Ascending aorta (tissue), 2 donors: Measurements from ENCODE around the gene UQCRC1. TPM values are rescaled to one million over a fixed set of nuclear protein-coding genes. Genes with fewer than 3 reads are reported as not detected.

Experiments used
- DNase-seq, 2 donors: peaks; one replicate each; pipeline ENCODE4 v3.0.0-alpha.2; 2019; ENCODE audit warnings: low spot score in 2 of 2
- H3K27ac ChIP-seq, 2 donors: fragments of 200-600 bp; sonication (generic); one replicate each; pipeline ENCODE4 v1.5.1; 2016 to 2017; ENCODE audit warnings: mild to moderate bottlenecking in 1 of 2
- H3K27me3 ChIP-seq: fragments of 200-600 bp; sonication (generic); one replicate; pipeline ENCODE4 v1.5.1; 2017
- H3K36me3 ChIP-seq, 2 donors: fragments of 200-600 bp; sonication (generic); one replicate each; pipeline ENCODE4 v1.5.1; 2016
- H3K4me1 ChIP-seq, 2 donors: fragments of 200-600 bp; sonication (generic); one replicate each; pipeline ENCODE4 v1.5.1; 2016 to 2017; ENCODE audit warnings: mild to moderate bottlenecking in 1 of 2
- H3K4me3 ChIP-seq, 2 donors: fragments of 200-600 bp; sonication (generic); one replicate each; pipeline ENCODE4 v1.5.1; 2016 to 2017; ENCODE audit warnings: mild to moderate bottlenecking in 1 of 2
- H3K9me3 ChIP-seq, 2 donors: fragments of 200-600 bp; sonication (generic); one replicate each; pipeline ENCODE4 v1.5.1; 2016
- CTCF ChIP-seq, 3 experiments: fragments of 200-600 bp in 2 of 3; fragments of 450-650 bp in 1 of 3; sonication (generic) in 2 of 3; IDR thresholded peaks; one replicate each; pipeline ENCODE4 v1.5.1; 2016 to 2019; ENCODE audit warnings: antibody characterized with exemption in 3 of 3, mild to moderate bottlenecking in 1 of 3, moderate library complexity in 1 of 3
- intact Hi-C: fragments of 100-400 bp; cut with DNase I; formaldehyde crosslinking; loops from one replicate; pipeline ENCODE4 v1.15.1; 2023
- total RNA-seq: library from RNA; depleted of rRNA; stranded (reverse); fragments of >200 nt; gene quantifications from one replicate; pipeline ENCODE4 v1.1.0, GENCODE V29; 2016

UQCRC1 gene
- total RNA-seq, 1 donor from 2014 or later = 193 TPM

DNA sequence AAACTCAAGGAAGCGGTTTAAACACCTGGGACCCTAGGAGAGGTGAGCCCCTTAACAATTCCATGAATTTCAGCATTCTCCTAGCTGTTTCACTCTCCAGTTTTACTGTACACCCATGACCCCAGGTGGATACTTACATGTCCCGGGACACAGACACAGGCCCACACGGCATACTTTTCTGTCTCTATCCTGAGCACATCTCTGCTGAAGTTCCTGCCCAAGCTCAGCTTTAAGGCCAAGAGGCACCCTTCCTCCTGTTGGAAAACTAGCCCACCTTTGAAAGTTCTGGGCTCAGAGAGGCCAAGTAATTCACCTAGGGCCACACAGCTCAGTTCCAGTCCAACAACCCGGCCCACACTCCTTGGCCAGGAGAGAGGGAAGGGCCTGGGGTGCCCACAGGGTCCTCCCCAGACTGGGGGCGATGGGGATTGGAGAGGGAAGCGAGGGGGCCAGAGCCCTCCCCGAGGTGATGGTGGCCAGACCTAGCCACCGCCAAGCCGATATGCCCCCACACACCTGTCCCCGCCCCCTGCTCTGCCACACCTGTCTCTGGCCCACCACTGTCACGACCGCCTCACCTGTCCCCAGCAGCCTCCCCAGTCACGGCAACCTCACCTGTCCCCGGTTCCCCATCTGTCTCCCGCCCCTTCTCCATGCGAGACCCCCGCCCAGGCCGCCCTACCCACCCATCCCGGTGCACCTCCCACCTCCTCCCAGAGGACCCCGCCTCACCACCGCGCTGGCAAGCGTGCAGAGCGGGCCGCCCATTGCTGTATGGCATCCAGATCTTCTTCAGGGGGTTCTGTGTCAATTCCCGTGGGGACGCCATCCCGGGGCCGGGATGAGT, 53.3 kb downstream of the UQCRC1 start:
- DNase-seq = no peak
- H3K27me3 ChIP-seq = no peaks in the 10 kb centered on the region
- no peaks in the 10 kb centered on the region for H3K9me3 ChIP-seq
- intact Hi-C loops = loop anchor here (2.0 to 5.0 kb wide), 6 partner anchors 51 to 131 kb away; partner anchors contain the start of genes NCKIPSD, SHISA5, SLC26A6 and UQCRC1
- no peak for TF ChIP-seq CTCF (IDR thresholded peaks at IDR 0.05)
- no peaks in the 10 kb centered on the region for H3K36me3 ChIP-seq
- peak overlapping the region; percentile 44 to 84 for H3K27ac ChIP-seq
- H3K4me1 ChIP-seq = peaks cover 15 to 33% of the 10 kb centered on the region in 2 donors
- H3K4me3 ChIP-seq = peak overlapping the region; percentile 57 to 83

GRCh38 chr3:48555231-48555948, 54.1 kb downstream of the UQCRC1 start:
- DNase-seq = no peak
- no peak overlapping the region for H3K27ac ChIP-seq
- TF ChIP-seq CTCF (IDR thresholded peaks at IDR 0.05) = no peak
- H3K4me3 ChIP-seq = peak overlapping the region in 1 of 2 donors; percentile 83
- H3K27me3 ChIP-seq = no peaks in the 10 kb centered on the region
- peaks cover 13 to 26% of the 10 kb centered on the region in 2 donors for H3K4me1 ChIP-seq
- no peaks in the 10 kb centered on the region for H3K9me3 ChIP-seq
- intact Hi-C loops = loop anchor here (5.0 kb wide), 1 partner anchor 132 kb away; the partner anchor contains the start of gene NCKIPSD
- no peaks in the 10 kb centered on the region for H3K36me3 ChIP-seq

- Histone ChIP-seq H3K4me3 (no peak overlapping the region), H3K4me1 (peaks cover 7 to 14% of the 10 kb centered on the region in 2 donors), H3K36me3 (peaks cover 0 to 6% of the 10 kb centered on the region in 2 donors), H3K27ac (no peak overlapping the region), H3K9me3 (no peaks in the 10 kb centered on the region), H3K27me3 (no peaks in the 10 kb centered on the region)
- no peak for TF ChIP-seq CTCF (IDR thresholded peaks at IDR 0.05)
- no peak for DNase-seq
- intact Hi-C loops = no loop called here
Observed at GRCh38 chr3:48553886-48554845, 55.3 kb downstream of the UQCRC1 start.

- H3K27ac ChIP-seq = no peak overlapping the region
- H3K4me1 ChIP-seq = peaks cover 7 to 13% of the 10 kb centered on the region in 2 donors
- intact Hi-C loops = no loop called here
Observed at GRCh38 chr3:48553361-48553760, 56.1 kb downstream of the UQCRC1 start.

More at GRCh38 chr3:48553361-48553760, 56.1 kb downstream of the UQCRC1 start:
- Histone ChIP-seq H3K9me3 (no peaks in the 10 kb centered on the region), H3K27me3 (no peaks in the 10 kb centered on the region), H3K36me3 (peaks cover 0 to 8% of the 10 kb centered on the region in 2 donors), H3K4me3 (no peak overlapping the region)
- DNase-seq = no peak
- TF ChIP-seq CTCF (IDR thresholded peaks at IDR 0.05) = no peak
